GM23248 (cell line): Measurements from ENCODE around the gene NCOA5.

Experiments used
- EZH2 ChIP-seq: fragments of 200-600 bp; sonication (generic); IDR thresholded peaks from 2 replicates; pipeline ENCODE4 v1.6.1; 2018; ENCODE audit warnings: antibody characterized with exemption, mild to moderate bottlenecking; ENCODE audit not compliant: insufficient read depth, poor library complexity, severe bottlenecking
- EZH2phosphoT487 ChIP-seq: fragments of 200-600 bp; sonication (generic); IDR thresholded peaks from 2 replicates; pipeline ENCODE4 v1.6.1; 2018; ENCODE audit warnings: antibody characterized with exemption, moderate library complexity, mild to moderate bottlenecking, low read depth; ENCODE audit not compliant: insufficient read depth

- TF ChIP-seq EZH2 (no peak), EZH2phosphoT487 (no peak)
These were observed 36.3 kb downstream of the NCOA5 start for GRCh38 chr20:46053416-46053815.
